Activated naive CD4-positive, alpha-beta T cell treated with anti-CD3 and anti-CD28 coated beads, Interleukin-2, amount 50 U/mL, for 24 hours (primary cell): ENCODE results near the gene SLC22A3.
"Not testable (repeated sequence)": the region's sequence is repeated elsewhere in the genome, so short reads cannot be mapped to it uniquely, and the experiment has no call there.

Source experiments
- H3K27ac Mint-ChIP-seq: one replicate; pipeline ENCODE4 v1.8.0; 2021; ENCODE audit warnings: mild to moderate bottlenecking, mixed read lengths
- H3K27me3 Mint-ChIP-seq: one replicate; pipeline ENCODE4 v1.8.0; 2021; ENCODE audit warnings: mixed read lengths
- H3K36me3 Mint-ChIP-seq: one replicate; pipeline ENCODE4 v1.8.0; 2021; ENCODE audit warnings: mixed read lengths
- H3K4me1 Mint-ChIP-seq: one replicate; pipeline ENCODE4 v1.8.0; 2021; ENCODE audit warnings: mixed read lengths
- H3K4me3 Mint-ChIP-seq: one replicate; pipeline ENCODE4 v1.8.0; 2021; ENCODE audit warnings: mild to moderate bottlenecking, mixed read lengths
- H3K9me3 Mint-ChIP-seq: one replicate; pipeline ENCODE4 v1.8.0; 2021; ENCODE audit warnings: mixed read lengths

The SLC22A3 gene

DNA sequence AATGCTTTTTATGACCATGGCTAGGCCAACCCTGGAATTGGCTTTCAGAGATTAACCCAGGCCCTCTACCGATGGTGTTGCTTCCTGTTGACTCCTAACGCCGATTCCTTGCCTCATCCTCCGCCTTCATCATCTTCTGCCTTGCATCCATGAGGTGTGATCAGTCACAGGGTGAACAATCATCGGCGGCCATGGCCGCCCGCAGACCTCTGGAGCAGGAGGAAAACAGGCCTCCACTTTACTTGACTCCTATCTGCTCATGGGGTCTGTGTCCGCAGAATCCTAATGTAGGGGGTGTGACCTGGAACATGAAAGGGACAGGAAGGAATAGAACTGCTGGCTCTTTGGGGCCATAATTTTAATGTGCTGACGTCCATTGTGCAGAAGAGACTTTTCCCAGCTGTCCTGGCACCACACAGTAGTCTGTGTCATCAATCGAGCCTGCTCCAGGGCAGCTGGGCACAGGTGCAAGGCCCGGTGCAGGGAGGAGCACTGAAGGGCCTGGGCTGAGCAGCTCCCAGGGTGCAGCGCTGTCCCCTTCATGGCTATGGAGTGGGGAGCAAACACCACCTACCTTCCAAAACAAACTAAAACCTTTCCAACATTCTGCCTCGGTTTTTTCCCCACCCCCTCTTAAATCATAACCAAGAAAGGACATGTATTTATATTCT is 8.0 kb downstream of the SLC22A3 start:
- H3K4me1 Mint-ChIP-seq: no peaks in the 10 kb centered on the region
- H3K27ac Mint-ChIP-seq: no peak overlapping the region
- H3K9me3 Mint-ChIP-seq: no peaks in the 10 kb centered on the region
- no peaks in the 10 kb centered on the region for H3K36me3 Mint-ChIP-seq
- H3K27me3 Mint-ChIP-seq: peaks cover 5% of the 10 kb centered on the region
- no peak overlapping the region for H3K4me3 Mint-ChIP-seq

DNA sequence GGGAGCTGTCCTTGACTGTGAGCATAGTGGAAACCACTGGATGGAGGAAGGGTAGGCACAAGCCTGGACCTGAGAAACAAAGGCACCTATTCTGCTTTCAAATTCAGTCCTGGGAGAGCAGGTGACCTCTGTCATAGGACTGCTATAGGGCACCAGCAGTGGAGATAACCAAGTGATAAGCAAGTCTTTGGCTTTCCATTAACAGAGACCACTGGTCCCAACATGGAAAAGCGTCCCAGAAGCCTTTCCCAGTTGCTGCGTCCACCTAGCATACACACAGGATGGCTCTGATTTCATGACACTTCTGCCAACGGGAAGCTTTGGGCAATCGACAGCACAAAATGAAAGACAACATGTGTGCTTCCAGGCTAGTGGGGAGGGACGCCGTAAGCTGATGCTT is 8.9 kb downstream of the SLC22A3 start:
- peaks cover 4% of the 10 kb centered on the region for H3K27me3 Mint-ChIP-seq

DNA sequence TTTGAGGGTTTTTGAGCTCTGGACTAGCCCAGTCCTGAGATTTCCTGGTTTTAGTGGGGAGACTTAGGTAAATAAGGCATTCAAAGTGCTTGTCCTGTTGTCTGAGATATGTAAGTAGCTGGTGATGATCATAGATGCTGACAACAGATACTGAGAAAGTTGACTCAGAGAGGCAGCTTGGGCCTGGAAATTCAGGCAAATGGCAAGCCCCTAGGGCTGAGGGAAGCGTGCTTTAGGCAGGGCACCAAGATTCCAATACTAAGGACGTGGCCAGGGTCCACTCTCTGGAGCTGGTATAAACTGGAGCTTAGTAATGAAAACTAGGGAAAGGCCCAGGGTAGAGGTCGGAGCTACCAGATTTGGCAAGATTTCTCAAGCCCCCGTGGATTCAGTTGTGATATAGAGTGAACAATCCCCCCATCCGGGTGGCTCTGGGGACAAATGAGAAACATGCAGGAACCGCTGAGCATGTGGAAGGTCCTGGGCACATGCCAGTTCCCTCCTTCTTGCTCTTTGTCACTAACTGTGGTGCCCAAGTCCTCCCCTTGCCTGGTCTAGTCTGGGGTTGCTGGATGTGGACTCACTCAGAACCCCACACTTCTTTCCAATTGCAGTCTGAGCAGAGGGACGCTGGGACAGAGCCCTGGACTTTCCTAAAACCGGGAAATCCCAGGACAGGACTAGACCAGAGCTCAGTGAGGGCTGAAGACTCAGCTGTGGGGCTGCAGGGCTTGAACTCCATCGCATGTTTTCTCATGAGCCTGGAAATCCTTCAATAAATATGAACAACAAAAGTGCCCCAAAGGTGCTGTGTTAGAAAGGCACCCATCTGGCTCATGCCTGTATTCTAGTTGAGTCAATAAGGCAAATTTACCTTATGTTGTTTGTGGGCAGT is 10.3 kb downstream of the SLC22A3 start:
- Mint-ChIP-seq H3K27ac (no peak overlapping the region), H3K9me3 (no peaks in the 10 kb centered on the region), H3K36me3 (no peaks in the 10 kb centered on the region), H3K4me1 (no peaks in the 10 kb centered on the region), H3K27me3 (peaks cover 2% of the 10 kb centered on the region), H3K4me3 (no peak overlapping the region)

More for the DNA sequence above, 8.9 kb downstream of the SLC22A3 start:
- Mint-ChIP-seq H3K27ac (no peak overlapping the region), H3K4me1 (no peaks in the 10 kb centered on the region), H3K9me3 (no peaks in the 10 kb centered on the region), H3K36me3 (no peaks in the 10 kb centered on the region), H3K4me3 (no peak overlapping the region)

DNA sequence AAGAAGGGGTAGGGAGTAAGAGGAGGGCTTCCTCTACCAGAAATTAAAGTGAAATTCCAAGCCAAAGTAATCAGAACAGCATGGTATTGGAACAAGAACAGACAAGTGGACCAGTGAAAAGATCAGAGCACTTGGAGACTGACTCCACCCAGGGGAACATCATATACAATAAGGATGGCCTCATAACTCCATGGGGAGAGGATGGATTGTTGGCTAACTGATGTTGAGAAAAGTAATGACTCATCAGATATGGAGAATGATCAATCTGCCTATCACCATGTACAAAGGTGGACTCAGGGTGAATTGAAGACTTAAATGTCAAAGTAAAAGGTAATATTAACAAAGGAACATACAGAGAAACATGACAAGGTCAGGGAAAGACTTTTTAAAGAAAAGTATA is 12.8 kb downstream of the SLC22A3 start:
- Mint-ChIP-seq H3K36me3 (no peaks in the 10 kb centered on the region), H3K4me3 (no peak overlapping the region), H3K9me3 (no peaks in the 10 kb centered on the region), H3K4me1 (no peaks in the 10 kb centered on the region), H3K27ac (no peak overlapping the region), H3K27me3 (no peaks in the 10 kb centered on the region)

DNA sequence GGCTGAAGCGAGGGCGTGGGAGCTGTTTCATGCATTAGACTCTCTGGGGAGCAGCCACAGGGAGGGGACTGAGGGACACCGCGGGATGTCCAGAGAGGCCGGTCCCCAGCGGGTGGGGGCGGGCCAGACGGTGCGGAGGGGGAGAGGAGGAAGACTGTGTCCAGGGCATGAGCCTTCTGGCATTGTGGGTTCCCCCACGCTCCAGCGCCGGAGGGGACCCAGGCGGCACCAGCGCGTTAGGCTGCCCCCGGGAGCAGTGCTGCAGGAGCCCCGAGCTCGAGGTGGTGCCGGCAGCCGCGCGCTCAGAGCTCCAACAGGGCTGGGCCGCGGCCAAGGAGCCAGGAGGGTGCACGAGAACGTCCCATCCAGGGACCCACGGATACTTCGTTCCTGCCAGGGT is 14.4 kb downstream of the SLC22A3 start:
- no peaks in the 10 kb centered on the region for H3K36me3 Mint-ChIP-seq
- H3K4me3 Mint-ChIP-seq: no peak overlapping the region
- no peaks in the 10 kb centered on the region for H3K9me3 Mint-ChIP-seq
- H3K4me1 Mint-ChIP-seq: no peaks in the 10 kb centered on the region
- H3K27me3 Mint-ChIP-seq: no peaks in the 10 kb centered on the region
- no peak overlapping the region for H3K27ac Mint-ChIP-seq

DNA sequence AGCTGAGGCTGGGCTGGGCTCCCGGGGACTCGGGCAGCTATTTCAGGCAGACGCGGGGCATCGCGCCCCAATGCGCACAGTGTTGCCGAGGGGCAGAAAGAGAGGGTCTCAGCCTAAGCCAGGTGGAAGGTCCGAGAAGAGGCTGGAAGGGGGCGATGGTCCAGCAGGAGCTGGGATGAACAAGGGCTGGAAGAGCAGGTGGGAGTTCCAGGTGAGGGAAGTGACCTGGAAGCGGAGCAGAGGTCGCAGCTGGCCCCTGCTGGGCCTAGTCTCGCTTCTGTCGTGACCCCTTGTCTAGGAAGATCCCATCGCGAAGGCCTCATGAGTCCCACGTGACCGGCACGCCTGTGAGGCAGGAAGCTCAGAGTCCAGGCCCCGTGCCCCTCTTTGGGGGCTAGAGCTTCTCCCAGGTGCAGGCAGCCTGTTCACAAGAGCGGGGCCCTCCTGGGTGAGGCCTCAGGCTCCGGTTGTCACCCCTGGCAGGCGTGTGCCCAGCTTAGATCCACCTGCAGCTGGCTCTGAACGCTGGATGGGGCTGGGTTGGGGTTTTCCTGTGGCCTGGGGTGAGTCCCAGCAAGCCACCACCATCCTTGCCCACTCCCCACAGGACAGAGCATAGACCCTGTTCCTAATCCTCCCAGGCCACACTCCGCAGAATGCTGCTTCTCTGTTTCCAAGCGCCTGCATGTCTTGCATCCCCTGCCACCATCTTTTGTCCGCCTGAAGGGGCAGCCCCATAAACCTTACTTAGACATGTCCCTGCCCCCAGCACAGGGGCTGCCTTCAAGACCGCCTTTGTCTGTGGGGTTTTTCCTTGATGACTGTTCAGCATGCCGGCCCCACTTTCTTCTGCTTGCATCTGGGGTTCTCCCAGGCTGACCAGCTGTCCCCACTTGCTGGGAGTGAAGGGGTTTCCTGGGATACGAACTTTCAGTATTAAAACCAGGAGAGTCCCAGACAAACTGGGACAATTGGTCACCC is 15.1 kb downstream of the SLC22A3 start:
- Mint-ChIP-seq H3K27me3 (no peaks in the 10 kb centered on the region), H3K4me1 (no peaks in the 10 kb centered on the region), H3K36me3 (no peaks in the 10 kb centered on the region), H3K9me3 (no peaks in the 10 kb centered on the region), H3K4me3 (no peak overlapping the region), H3K27ac (no peak overlapping the region)

DNA sequence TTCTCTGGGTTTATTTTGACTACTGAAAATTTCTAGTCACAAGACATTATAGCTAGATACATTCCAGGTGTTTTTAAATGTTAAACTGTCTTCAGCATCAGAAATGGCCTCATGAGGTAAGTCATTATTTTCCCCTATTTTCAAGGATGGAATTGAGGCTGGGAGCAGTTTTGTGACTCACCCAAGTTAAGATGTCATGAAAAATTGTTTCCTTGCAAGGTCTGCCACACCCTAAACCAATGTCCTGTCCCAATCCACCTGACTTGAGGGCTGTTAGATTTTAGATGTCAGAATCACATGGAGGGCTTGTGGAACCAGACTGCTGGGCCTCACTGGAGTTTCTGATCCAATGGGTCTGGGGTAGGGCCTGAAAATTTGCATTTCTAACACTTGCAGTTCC is 16.9 kb downstream of the SLC22A3 start:
- H3K36me3 Mint-ChIP-seq: no peaks in the 10 kb centered on the region
- H3K27ac Mint-ChIP-seq: no peak overlapping the region
- no peaks in the 10 kb centered on the region for H3K4me1 Mint-ChIP-seq
- H3K27me3 Mint-ChIP-seq: no peaks in the 10 kb centered on the region
- H3K9me3 Mint-ChIP-seq: no peaks in the 10 kb centered on the region
- H3K4me3 Mint-ChIP-seq: no peak overlapping the region

DNA sequence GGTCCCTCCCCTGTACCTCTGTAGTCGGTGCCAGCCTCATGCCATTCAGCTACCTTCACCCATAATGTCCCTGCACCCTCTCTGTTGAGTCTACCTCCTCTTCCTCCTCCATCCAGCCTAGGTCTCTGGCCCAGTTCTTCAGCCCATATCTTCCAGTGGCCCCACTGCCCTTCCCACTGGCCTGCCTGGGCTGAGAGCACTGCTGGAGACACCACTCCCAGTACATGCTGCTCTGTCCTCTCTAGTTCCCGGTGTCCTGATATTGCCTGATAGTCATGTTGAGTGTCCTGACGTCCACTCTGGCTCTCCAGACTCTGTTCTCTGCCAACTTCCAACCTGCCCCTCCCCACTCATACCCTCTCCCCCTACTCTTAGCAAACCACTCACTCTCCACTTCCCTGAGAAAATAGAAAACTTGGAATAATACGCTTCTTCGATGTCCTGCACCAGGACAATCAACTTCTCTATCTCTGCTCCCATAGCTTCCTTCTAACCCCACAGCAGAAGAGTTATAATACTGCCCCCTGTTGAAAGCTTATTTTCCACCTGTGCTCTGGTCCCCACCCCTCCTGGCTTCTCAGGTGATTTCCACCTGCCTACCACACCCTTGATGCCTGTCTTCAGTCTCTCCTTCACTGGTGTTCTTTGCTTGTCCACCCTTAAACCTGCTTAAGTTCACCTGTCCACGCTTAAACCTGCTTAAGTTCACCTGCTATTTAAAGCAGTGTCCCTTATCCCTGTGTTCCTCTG is 19.8 kb downstream of the SLC22A3 start:
- Mint-ChIP-seq H3K4me3 (no peak overlapping the region), H3K9me3 (no peaks in the 10 kb centered on the region), H3K27me3 (no peaks in the 10 kb centered on the region), H3K4me1 (no peaks in the 10 kb centered on the region), H3K36me3 (no peaks in the 10 kb centered on the region), H3K27ac (no peak overlapping the region)

DNA sequence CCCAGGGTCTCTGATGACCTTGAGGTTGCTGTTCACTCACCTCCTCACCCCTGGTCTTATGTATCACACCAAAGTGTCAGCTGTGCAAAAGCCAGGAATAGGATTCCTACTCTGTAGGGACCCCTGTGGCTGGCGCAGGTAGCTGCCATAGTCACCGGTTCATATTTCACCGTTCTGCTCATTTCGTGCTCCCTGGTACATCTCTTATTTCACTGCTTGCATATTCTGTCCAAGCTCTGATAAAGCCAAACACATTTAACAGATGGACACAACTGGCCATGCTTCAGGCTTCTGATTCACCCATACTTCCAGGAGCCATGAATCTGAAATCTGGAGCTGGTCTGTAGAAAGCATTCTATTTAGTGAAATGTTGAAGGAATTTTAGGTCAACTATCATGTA is 20.5 kb downstream of the SLC22A3 start:
- Mint-ChIP-seq H3K4me3 (no peak overlapping the region), H3K27me3 (peaks cover 2% of the 10 kb centered on the region), H3K36me3 (no peaks in the 10 kb centered on the region), H3K9me3 (no peaks in the 10 kb centered on the region), H3K27ac (no peak overlapping the region), H3K4me1 (no peaks in the 10 kb centered on the region)

DNA sequence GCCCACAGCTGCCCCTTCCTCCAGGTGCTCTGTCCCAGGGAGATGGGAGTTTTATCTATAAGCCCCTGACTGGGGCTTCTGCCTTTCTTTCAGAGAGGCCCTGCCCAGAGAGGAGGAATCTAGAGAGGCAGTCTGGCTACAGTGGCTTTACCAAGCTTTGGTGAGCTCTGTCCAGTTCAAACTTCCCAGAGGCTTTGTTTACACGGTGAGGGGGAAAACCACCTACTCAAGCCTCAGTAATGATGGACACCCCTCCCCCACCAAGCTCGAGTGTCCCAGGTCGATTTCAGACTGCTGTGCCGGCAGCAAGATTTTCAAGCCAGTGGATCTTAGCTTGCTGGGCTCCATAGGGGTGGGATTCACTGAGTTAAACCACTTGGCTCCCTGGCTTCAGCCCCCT is 25.4 kb downstream of the SLC22A3 start:
- not testable (repeated sequence) for H3K9me3 Mint-ChIP-seq, H3K36me3 Mint-ChIP-seq, H3K27me3 Mint-ChIP-seq, H3K4me3 Mint-ChIP-seq, H3K27ac Mint-ChIP-seq, H3K4me1 Mint-ChIP-seq

DNA sequence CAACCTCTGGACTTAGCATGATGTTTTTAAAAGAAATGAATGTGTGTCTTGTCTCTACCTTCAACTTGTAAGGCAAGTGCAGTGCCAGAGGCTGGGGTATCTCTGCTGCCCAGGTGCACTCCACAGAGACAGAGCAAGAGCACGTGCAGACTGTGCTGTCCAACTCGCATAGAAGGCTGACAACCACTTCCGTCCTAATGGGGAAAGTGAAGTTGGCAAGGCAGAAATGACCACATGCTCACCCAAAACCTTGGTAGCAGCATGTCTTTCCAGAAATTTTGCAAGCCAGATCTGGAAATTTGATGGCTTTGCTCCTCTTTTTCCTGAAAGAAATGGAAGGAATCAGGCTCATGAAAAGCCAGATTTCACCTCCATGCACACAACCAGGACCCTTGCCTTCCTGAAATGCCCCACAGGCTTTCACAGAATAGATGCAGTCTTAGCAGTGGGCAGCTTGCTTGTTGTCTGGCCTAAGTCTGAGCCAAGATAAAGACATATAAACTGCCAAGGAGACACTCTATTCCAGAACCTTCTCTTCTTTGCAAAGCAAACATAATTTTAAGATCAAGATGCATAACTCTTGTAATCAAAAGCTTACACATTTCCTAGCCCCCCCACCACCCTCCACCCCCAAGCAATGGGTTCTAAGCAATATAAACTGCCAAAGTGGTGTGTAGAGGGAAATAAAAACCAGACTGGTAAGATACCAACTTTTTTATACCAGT is 26.8 kb downstream of the SLC22A3 start:
- no peak overlapping the region for H3K27ac Mint-ChIP-seq
- H3K4me1 Mint-ChIP-seq: no peaks in the 10 kb centered on the region
- H3K9me3 Mint-ChIP-seq: no peaks in the 10 kb centered on the region
- H3K4me3 Mint-ChIP-seq: no peak overlapping the region
- H3K36me3 Mint-ChIP-seq: no peaks in the 10 kb centered on the region
- peaks cover 7% of the 10 kb centered on the region for H3K27me3 Mint-ChIP-seq

DNA sequence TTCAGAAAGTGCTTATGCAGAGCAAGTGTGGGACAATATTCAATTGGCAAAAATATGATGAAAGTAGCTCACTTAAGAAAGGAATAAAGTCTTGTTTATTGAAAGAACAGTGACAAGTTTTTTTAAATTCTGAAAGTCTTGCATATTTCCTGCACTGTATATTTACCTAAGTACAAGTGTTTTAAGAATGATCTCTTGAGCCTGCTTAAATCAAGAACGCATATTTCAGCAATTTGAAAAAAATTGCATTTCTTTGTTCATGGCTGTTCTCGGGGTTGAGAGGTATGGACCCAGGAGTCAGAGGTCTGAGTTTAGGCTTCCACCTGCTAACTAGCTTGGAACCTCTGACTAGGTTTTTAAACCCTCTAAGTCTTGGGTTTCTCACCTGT is 27.4 kb downstream of the SLC22A3 start:
- H3K9me3 Mint-ChIP-seq: no peaks in the 10 kb centered on the region
- H3K4me3 Mint-ChIP-seq: no peak overlapping the region
- no peaks in the 10 kb centered on the region for H3K4me1 Mint-ChIP-seq
- peaks cover 7% of the 10 kb centered on the region for H3K27me3 Mint-ChIP-seq
- no peak overlapping the region for H3K27ac Mint-ChIP-seq
- H3K36me3 Mint-ChIP-seq: no peaks in the 10 kb centered on the region

DNA sequence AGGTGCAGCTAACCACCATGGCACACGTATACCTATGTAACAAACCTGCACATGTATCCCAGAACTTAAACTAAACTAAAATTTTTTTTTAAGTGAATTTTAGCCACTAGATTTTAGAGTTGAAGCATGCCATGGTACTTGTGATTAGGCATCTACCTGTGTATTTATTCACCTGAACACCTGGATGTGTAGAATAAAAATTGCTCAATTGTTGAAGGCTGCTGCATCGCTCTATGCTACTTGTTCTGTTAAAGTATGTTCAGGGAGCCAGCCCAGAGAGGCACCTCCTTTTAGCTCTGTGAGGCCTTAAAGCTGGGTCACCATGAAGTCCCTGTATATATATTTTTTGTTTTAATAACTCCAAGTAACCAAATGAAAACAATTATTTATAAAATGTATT is 28.3 kb downstream of the SLC22A3 start:
- Mint-ChIP-seq H3K9me3 (no peaks in the 10 kb centered on the region), H3K27ac (no peak overlapping the region), H3K36me3 (no peaks in the 10 kb centered on the region), H3K27me3 (peaks cover 7% of the 10 kb centered on the region), H3K4me3 (no peak overlapping the region), H3K4me1 (no peaks in the 10 kb centered on the region)

DNA sequence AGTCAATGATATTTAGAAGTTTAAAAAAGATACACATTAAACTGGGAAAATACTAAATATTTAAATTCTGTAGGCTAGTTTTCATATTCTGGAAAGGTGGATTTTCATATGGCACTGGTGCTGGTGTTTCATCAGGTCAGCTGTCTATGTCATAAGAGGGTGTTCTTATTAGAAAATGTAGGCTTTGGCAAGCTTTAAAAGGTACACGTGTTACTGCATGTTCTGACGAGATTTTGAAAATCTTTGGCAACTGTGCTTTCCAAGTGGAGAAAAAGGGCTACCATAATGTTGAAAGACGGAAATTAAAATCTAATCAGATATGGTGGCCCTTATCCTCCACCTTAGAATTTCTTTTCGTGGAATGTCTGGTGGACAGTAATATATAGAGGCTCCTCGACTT is 30.0 kb downstream of the SLC22A3 start:
- Mint-ChIP-seq H3K4me1 (no peaks in the 10 kb centered on the region), H3K27me3 (peaks cover 5% of the 10 kb centered on the region), H3K9me3 (peaks cover 2% of the 10 kb centered on the region), H3K36me3 (peaks cover 2% of the 10 kb centered on the region), H3K4me3 (no peak overlapping the region), H3K27ac (no peak overlapping the region)
